Stimulated activated CD4-positive, alpha-beta T cell treated with anti-CD3 and anti-CD28 coated beads, Interleukin-15, amount 100 ng/mL, for 48 hours (primary cell): ENCODE data around the gene SPSB3.

ENCODE experiments used
- DNase-seq, 2 donors: peaks; one replicate each; pipeline ENCODE4 v3.0.0-alpha.2; 2020; ENCODE audit warnings: low read depth in 2 of 2

SPSB3 gene

GRCh38 chr16:1775006-1775845 is 7.1 kb downstream of the SPSB3 start:
- no peak for DNase-seq

- no peak for DNase-seq
These were observed 8.0 kb downstream of the SPSB3 start for GRCh38 chr16:1774448-1774780.

GRCh38 chr16:1773703-1774447 is 8.5 kb downstream of the SPSB3 start:
- no peak for DNase-seq

- peak; percentile 72 to 76 for DNase-seq
These were observed 9.3 kb downstream of the SPSB3 start, which contains the start of gene MRPS34 for GRCh38 chr16:1772908-1773702. MRPS34 (minus strand) TSS chr16:1773134; CDS start chr16:1773119, 15 bp downstream.

GRCh38 chr16:1772362-1772907 is 9.9 kb downstream of the SPSB3 start, which contains the start of gene EME2:
EME2 (plus strand) TSS chr16:1772810; CDS start chr16:1773228, 418 bp downstream.
- DNase-seq = peak; percentile 52 to 58

- no peak for DNase-seq
These were observed 10.5 kb downstream of the SPSB3 start for GRCh38 chr16:1771864-1772361.

GRCh38 chr16:1771188-1771863 is 11.0 kb downstream of the SPSB3 start, which contains the start of gene NME3:
NME3 (minus strand) TSS chr16:1771543; CDS start chr16:1771534, 9 bp downstream.
- peak; percentile 63 to 75 for DNase-seq

- no peak for DNase-seq
These were observed 11.8 kb downstream of the SPSB3 start for GRCh38 chr16:1770328-1771187.

- DNase-seq = no peak
These were observed 12.7 kb downstream of the SPSB3 start for GRCh38 chr16:1769402-1770300.

GRCh38 chr16:1768767-1769401 is 13.5 kb downstream of the SPSB3 start:
- DNase-seq = no peak

GRCh38 chr16:1768061-1768766 is 14.2 kb downstream of the SPSB3 start:
- no peak for DNase-seq

- no peak for DNase-seq
These were observed 15.0 kb downstream of the SPSB3 start for GRCh38 chr16:1767116-1767994.

- DNase-seq = no peak
These were observed 15.7 kb downstream of the SPSB3 start for GRCh38 chr16:1766701-1767100.

- DNase-seq = no peak
These were observed 16.1 kb downstream of the SPSB3 start for GRCh38 chr16:1766231-1766630.

GRCh38 chr16:1765826-1766225 is 16.5 kb downstream of the SPSB3 start:
- DNase-seq = no peak

- DNase-seq = no peak
These were observed 17.4 kb downstream of the SPSB3 start for GRCh38 chr16:1764971-1765370.
